Keratinocyte (primary cell): ENCODE results near the gene IFNG-AS1. TPM values are rescaled to one million over a fixed set of nuclear protein-coding genes. Genes with fewer than 3 reads are reported as not detected.

Experiments used
- DNase-seq: peaks from one replicate; pipeline ENCODE4 v3.0.0-alpha.2; 2011; ENCODE audit warnings: low read depth, missing footprints, low spot score
- FAIRE-seq: peaks from 2 replicates; lab custom pipeline; 2011; peaks lifted over from hg19 to GRCh38; lab: Jason Lieb, UNC
- H2AFZ ChIP-seq: 2 replicates; pipeline ENCODE4 v1.6.0; 2012; ENCODE audit warnings: low read length, control low read depth, inconsistent platforms; ENCODE audit not compliant: control insufficient read depth
- H3K27ac ChIP-seq: 2 replicates; pipeline ENCODE4 v1.5.1; 2011; ENCODE audit warnings: low read length; ENCODE audit not compliant: control insufficient read depth, insufficient read depth
- H3K27me3 ChIP-seq: 3 replicates; pipeline ENCODE4 v1.6.0; 2011; ENCODE audit warnings: low read length; ENCODE audit not compliant: control insufficient read depth, insufficient read depth; ENCODE audit errors: extremely low read depth
- H3K36me3 ChIP-seq, 2 experiments: 2 replicates in 1 of 2; 3 replicates in 1 of 2; pipeline ENCODE4 v1.5.1; 2011; ENCODE audit warnings: low read length in 2 of 2, mild to moderate bottlenecking in 1 of 2; ENCODE audit not compliant: control insufficient read depth in 2 of 2, insufficient read depth in 2 of 2; ENCODE audit errors: extremely low read depth in 1 of 2
- H3K4me1 ChIP-seq: 3 replicates; pipeline ENCODE4 v1.5.1; 2011; ENCODE audit warnings: low read length; ENCODE audit not compliant: control insufficient read depth, insufficient read depth; ENCODE audit errors: extremely low read depth
- H3K4me2 ChIP-seq: 3 replicates; pipeline ENCODE4 v1.6.0; 2011; ENCODE audit warnings: low read depth, low read length; ENCODE audit not compliant: control insufficient read depth, insufficient read depth; ENCODE audit errors: extremely low read depth
- H3K4me3 ChIP-seq, 3 experiments: fragments of 200-600 bp in 1 of 3; sonication (generic) in 1 of 3; 2 replicates in 2 of 3; 3 replicates in 1 of 3; pipeline ENCODE4 v1.5.1; 2011 to 2016; ENCODE audit warnings: low read length in 3 of 3, mild to moderate bottlenecking in 3 of 3, control low read depth in 2 of 3, inconsistent platforms in 1 of 3, low read depth in 1 of 3, mixed read lengths in 1 of 3, mixed run types in 1 of 3, moderate library complexity in 1 of 3; ENCODE audit not compliant: control insufficient read depth in 2 of 3, insufficient read depth in 2 of 3; ENCODE audit errors: extremely low read depth in 1 of 3
- H3K79me2 ChIP-seq: 2 replicates; pipeline ENCODE4 v1.6.0; 2012; ENCODE audit warnings: low read length; ENCODE audit not compliant: control insufficient read depth, insufficient read depth
- H3K9ac ChIP-seq: 3 replicates; pipeline ENCODE4 v1.6.0; 2011; ENCODE audit warnings: low read length; ENCODE audit not compliant: control insufficient read depth, insufficient read depth; ENCODE audit errors: extremely low read depth
- H3K9me1 ChIP-seq: 3 replicates; pipeline ENCODE4 v1.6.0; 2011; ENCODE audit warnings: low read length; ENCODE audit not compliant: control insufficient read depth, insufficient read depth; ENCODE audit errors: extremely low read depth
- H3K9me3 ChIP-seq: 2 replicates; pipeline ENCODE4 v1.5.1; 2012; ENCODE audit warnings: low read depth, low read length; ENCODE audit not compliant: control insufficient read depth
- H4K20me1 ChIP-seq: 3 replicates; pipeline ENCODE4 v1.6.0; 2011; ENCODE audit warnings: low read length; ENCODE audit not compliant: control insufficient read depth, insufficient read depth; ENCODE audit errors: extremely low read depth
- EZH2 ChIP-seq: IDR thresholded peaks from one replicate; pipeline ENCODE4 v1.6.1; 2012; ENCODE audit warnings: inconsistent platforms, mild to moderate bottlenecking, low read length, moderate library complexity
- dilution Hi-C: fragments of 300-500 bp; cut with MboI; formaldehyde crosslinking; loops from one replicate; pipeline ENCODE4 v1.7.0; 2020; ENCODE audit warnings: low sequenced_read_pairs; ENCODE audit not compliant: extremely low pct_ligation_motif_present
- polyA plus RNA-seq, 5 experiments: library from polyadenylated mRNA; depleted of rRNA in 3 of 5; stranded (reverse) in 3 of 5; stranded (forward) in 1 of 5; unstranded in 1 of 5; fragments of >200 nt; gene quantifications; 1 replicate in 1 of 5; 2 replicates in 3 of 5; 3 replicates in 1 of 5; pipeline versions ENCODE4 v1.2.1 to v1.2.3, GENCODE V29; 2011 to 2012; ENCODE audit warnings: missing spikeins in 2 of 5, low read depth in 1 of 5, low replicate concordance in 1 of 5
- TF ChIP-seq, protein P1 (sequence below), 3 experiments: IDR thresholded peaks in 1 of 3; conservative IDR thresholded peaks in 1 of 3; optimal IDR thresholded peaks in 1 of 3; 2 replicates in 2 of 3; 3 replicates in 1 of 3; pipeline versions ENCODE3 to v1.5.1; 2011; ENCODE audit warnings: low read length in 3 of 3, mild to moderate bottlenecking in 3 of 3, moderate library complexity in 2 of 3, control low read depth in 1 of 3, inconsistent platforms in 1 of 3; ENCODE audit not compliant: insufficient read depth in 2 of 3; ENCODE audit errors: extremely low read depth in 1 of 3

Gene IFNG-AS1
- polyA plus RNA-seq, 1 donor (not counting 4 experiments of a cell fraction or from before 2014, with no cell fraction given): not detected

DNA sequence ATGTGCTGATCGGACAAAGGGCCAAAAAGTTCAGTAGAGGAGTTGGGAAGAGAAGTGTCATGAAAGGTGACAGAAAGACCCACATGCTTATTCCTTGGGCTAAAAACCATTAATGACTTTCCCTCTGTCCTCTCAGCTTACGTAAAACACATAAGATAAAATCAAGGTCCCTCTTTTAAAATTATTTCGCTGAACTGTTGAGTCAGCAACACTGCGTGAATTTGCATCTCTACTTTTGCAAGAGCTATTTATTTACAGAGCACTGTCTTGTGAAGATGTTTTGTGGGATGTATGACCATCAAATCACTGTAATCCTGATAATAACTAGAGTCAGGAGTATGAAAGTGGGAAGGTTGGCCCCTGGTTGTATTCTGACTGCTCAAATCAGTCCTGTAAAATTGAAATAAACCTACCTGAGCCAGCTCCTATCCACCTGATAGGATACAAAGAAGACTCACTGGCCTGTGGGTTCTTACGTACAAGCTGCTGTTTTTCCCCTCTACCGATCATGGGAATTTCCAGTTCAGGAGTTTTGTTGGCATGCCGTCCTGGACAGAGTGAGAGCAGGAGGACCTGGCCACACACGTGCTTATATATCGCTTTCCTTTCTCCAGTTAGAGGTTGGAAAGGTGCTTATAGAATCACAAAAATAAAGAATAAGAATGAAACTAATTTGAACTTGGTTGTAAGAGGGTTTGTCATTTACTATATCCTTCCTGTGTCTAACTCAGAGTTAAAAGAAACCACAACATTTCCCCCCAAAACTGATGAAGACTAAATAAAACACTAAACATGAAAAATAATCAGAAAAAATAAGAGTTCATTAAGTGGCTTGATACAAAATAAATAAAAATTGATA lies 42.9 kb downstream of the IFNG-AS1 start:
- Histone ChIP-seq H3K4me3 (no peak overlapping the region), H3K79me2 (no peaks in the 10 kb centered on the region), H3K27ac (no peak overlapping the region), H3K4me1 (no peaks in the 10 kb centered on the region), H3K36me3 (no peaks in the 10 kb centered on the region), H4K20me1 (no peaks in the 10 kb centered on the region), H3K9me3 (no peaks in the 10 kb centered on the region), H3K27me3 (no peaks in the 10 kb centered on the region), H3K9me1 (no peaks in the 10 kb centered on the region), H3K9ac (no peak overlapping the region), H2AFZ (no peak overlapping the region), H3K4me2 (peak overlapping the region; percentile 1)
- dilution Hi-C loops: no loop called here
- no peak for DNase-seq
- FAIRE-seq: no peak
- TF ChIP-seq, protein P1, sequence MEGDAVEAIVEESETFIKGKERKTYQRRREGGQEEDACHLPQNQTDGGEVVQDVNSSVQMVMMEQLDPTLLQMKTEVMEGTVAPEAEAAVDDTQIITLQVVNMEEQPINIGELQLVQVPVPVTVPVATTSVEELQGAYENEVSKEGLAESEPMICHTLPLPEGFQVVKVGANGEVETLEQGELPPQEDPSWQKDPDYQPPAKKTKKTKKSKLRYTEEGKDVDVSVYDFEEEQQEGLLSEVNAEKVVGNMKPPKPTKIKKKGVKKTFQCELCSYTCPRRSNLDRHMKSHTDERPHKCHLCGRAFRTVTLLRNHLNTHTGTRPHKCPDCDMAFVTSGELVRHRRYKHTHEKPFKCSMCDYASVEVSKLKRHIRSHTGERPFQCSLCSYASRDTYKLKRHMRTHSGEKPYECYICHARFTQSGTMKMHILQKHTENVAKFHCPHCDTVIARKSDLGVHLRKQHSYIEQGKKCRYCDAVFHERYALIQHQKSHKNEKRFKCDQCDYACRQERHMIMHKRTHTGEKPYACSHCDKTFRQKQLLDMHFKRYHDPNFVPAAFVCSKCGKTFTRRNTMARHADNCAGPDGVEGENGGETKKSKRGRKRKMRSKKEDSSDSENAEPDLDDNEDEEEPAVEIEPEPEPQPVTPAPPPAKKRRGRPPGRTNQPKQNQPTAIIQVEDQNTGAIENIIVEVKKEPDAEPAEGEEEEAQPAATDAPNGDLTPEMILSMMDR (optimal IDR thresholded peaks at IDR 0.05 in 1 of 3, IDR thresholded peaks at IDR 0.05 in 1 of 3, conservative IDR thresholded peaks at IDR 0.05 in 1 of 3; ENCODE audit: extremely low read depth in 1 of 3, insufficient read depth in 2 of 3, low read length in 3 of 3): no peak
- TF ChIP-seq EZH2: no peak

DNA sequence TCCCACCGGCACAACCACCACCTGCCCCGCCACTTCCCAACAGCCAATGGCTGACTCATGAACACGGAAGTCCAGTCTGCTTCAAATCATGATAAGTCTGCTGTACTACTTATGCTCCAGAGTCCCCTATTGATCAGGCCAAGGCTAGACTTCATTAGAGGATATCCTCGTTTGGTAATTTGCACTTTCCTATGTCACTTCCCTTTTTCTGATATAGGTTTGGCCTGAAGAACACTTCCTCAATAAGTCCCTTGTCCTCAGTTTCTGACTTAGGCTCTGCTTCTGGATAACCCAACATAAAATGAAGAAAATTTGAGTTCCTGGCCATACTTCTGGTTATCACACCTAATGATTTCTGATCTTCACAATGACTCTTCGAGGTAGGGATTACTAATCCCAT lies 45.3 kb downstream of the IFNG-AS1 start:
- dilution Hi-C loops: no loop called here
- DNase-seq: no peak

More for the DNA sequence above, 45.3 kb downstream of the IFNG-AS1 start:
- Histone ChIP-seq H2AFZ (no peak overlapping the region), H3K4me3 (no peak overlapping the region), H3K36me3 (no peaks in the 10 kb centered on the region), H3K79me2 (no peaks in the 10 kb centered on the region), H3K9me1 (no peaks in the 10 kb centered on the region), H3K27me3 (no peaks in the 10 kb centered on the region), H3K4me1 (no peaks in the 10 kb centered on the region), H3K9me3 (no peaks in the 10 kb centered on the region), H3K9ac (no peak overlapping the region), H3K4me2 (no peak overlapping the region), H4K20me1 (no peaks in the 10 kb centered on the region), H3K27ac (no peak overlapping the region)
- FAIRE-seq: no peak
- TF ChIP-seq, protein P1 (optimal IDR thresholded peaks at IDR 0.05 in 1 of 3, IDR thresholded peaks at IDR 0.05 in 1 of 3, conservative IDR thresholded peaks at IDR 0.05 in 1 of 3; ENCODE audit: extremely low read depth in 1 of 3, insufficient read depth in 2 of 3, low read length in 3 of 3): no peak
- no peak for TF ChIP-seq EZH2
